SKM-1 (cell line): ENCODE data around the gene NIM1K.
"Not testable (repeated sequence)": the region's sequence is repeated elsewhere in the genome, so short reads cannot be mapped to it uniquely, and the experiment has no call there.

Source experiments
- DNase-seq: peaks from one replicate; lab custom pipeline; 2025; ENCODE audit not compliant: unreplicated experiment; lab: John Stamatoyannopoulos, UW

NIM1K gene

DNA sequence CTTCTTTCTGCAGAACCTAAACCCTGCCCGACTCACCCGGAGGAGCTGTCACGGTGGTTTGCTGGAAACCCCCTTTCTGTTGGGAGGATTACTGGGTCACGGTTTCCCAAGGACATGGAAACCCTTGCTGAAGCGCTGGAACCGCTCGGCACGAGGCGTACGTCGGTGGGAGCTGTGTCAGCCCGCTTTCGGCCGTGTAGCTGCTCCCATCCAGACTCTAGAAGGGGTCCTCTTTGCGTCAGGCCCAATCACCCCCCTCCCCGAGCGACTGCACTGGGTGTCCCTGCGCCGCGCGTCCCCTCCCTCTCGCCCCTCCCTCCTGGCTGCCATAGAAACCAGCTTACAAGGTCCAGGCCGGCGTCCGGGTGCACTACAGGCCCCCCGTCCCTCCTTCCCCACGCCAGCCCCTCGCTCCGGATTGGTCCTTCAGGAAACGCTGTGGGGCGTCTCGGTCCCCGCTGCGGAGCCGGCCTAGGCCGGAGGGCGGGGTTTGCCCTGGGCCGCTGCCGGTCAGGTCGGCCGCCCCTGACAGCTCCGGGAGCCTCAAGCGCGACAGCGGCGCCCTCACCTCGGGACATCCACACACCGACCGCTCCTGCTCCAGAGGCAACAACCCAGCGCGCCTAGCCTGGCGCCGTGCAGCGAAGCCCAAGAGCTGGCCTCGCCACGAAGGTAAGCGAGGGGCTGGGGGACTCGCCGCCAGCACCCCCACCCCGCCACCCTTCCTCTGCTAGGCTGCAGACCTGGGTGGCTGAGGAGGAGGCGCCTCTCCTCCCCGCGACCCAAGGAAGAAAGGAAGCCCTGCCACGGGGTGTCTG, at the start of gene NIM1K:
Gene NIM1K (plus strand): TSS at position 486 of the 818 bp plus-strand sequence. CDS start 53,551 bp downstream, outside the sequence.
- no peak for DNase-seq

DNA sequence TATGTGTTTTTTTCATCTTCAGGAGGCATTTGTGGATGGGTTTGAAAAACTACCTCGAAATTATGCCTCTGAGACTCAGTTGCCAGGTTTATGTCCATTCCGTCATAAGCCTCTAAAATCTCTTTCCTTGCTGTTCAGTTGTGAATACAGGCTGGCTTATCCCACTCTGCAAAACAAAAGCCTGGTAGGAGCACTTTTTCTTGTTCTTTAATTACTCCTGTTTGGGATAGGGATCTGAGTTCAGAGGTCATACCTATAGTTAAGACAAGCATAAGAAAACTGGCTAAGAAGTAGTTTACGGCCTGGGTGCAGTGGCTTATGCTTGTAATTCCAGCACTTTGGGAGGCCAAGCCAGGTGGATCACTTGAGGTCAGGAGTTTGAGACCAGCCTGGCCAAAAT, 47.0 kb upstream of the NIM1K start:
- no peak for DNase-seq

DNA sequence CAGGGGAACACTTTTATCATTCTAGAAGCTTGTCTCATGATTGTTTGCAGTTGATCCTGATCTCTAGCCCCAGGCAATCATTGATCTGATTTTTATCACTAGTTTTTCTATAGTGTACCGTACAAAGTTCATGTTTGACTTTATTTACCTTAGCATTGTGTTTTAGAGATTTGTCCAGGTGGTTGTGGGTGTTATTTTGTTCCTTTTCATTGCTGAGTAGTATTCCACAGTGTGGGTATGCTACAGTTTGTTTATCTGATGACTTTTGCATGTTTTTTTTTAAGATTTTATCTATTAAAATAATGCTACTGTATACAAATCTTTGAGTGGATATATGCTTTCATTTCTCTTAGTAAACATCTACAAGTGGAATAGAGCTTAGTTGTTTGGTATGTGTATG, 45.1 kb upstream of the NIM1K start:
- no peak for DNase-seq

DNA sequence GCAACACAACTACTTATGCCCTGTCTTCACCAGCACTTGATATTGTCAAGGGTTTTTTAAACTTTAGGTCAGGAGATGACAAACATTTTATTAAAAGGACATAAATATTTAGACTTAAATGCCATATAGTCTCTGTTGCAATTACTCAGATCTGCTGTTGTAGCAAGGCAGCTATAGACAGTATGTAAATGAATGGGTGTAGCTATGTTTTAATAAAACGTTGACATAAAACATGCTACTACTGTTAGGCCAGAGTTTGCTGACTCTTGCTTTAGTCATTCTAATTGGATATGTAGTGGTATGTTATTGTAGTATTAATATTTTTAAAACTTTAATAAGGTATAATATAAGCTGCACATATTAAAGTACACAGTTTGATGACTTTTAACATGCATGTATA, 43.6 kb upstream of the NIM1K start:
- no peak for DNase-seq

DNA sequence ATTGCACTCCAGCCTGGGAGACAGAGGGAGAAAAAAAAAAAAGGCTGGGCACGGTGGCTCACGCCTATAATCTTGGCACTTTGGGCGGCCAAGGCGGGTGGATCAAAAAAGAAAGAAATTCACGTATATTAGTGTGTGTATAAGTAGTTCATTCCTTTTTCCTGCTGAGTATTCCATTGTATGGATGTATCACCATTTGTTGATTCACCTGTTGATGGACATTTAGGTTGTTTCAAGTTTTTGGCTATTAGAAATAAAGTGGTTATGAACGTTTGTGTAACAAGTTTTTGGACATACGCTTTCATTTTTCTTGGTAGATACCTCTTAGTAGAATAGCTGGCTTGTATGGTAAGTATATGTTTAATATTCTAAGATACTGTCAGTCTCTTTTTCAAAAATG, 42.8 kb upstream of the NIM1K start:
- no peak for DNase-seq

DNA sequence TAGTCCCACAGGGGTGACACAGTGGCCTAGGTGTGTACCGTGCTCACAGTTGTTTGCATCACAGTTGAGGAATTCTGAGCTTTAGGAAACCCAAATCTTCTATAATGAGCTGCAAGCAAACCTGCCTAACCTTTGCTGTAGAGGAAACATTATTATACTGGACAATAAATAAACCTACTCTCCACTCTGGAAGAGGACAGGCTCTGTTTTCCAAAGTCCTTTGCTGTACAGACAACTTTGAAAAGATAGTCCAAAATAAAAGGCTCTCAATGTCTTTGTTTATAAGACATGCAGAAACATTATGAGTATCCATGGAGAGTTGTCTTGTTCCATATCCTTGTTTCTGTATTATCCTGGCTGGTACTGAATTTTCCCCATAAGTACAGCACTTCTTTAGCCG, 42.0 kb upstream of the NIM1K start:
- DNase-seq: no peak

DNA sequence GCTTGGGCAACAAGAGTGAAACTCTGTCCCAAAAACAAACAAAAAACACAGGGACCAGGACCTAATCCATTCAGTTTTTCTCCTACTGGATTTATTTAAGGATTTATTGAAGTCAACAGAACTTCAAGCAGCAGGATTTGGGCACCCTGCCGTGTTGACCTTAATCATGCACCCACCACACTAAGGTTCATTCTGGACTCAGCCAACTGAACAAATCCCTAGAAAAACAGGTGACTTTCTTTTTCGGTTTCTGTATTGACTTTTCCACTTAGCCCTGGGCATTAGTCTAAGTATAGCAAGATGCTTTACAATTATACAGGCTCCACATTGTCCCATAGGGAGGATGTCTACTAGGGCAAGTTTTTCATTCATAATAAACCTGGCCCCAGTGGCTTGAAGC, 41.3 kb upstream of the NIM1K start:
- DNase-seq: no peak

DNA sequence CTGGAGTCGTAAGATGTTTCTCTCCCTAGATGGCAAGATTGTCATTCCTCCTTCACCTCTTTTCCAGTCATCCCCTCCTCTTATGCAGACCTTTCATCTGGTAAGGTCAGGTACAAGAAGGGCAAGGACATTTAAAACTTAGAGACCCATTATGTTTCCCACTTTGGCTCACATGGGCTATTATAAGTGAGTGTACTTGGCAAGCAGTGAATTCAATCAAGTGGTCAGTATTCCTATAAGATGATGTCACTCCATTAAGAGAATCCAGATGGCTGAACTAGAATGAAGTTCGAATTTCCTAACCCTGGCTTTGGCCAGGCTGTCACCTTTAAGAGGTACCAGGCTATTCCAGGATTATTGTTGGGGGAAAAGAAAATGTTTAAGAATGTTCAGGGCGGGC, 39.1 kb upstream of the NIM1K start:
- no peak for DNase-seq

DNA sequence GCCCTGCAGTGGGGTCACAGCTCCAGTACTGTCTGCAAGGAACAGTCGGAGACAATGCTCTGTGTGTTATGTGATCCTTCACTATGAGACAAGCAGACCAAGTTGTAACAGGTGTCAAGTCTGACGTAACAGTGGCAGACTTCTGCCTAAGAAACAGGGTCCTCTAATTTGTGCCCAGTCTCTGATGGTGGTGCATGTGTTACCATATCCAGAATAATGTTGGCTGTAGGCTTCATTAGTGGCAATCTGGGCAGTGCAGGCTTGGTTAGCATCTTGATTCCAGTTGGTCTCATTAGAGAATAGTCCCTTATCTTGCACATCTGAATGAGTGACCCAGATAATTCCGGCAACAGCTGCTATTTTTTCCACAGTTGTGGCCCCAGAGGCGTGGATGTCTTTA, 37.6 kb upstream of the NIM1K start:
- no peak for DNase-seq

DNA sequence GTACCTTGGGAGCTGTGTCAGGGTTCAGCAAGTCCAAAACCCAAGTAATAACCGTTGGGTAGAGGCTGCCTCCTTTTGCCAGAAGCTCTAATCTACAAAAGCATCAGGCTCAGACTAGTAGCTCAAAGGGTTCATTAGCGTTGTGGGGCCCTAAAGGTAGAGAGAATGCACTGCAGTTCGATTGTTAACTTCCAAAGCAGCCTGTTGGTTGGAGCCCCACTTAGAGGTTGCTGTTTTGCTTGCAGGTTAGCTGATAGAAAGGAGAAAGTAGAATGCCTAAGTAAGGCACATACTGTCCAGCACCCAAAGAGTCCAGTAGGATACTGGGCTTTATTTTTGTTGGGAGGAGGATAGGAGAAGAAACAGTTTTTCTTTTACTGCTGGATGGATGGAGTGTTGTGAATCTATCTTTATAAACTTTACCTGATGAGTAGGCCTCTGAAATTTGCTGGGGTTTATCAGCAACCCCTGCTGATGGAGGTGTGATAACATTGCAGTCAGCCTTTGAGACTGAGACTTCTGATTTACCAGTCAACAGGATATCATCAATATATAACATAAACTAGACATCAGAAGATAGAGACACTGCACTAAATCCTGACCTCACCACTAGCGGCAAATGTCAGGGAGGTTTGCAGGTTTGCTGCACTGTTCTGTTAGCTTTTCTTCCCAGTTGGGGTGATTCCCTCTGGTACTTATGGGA, 36.5 kb upstream of the NIM1K start:
- no peak for DNase-seq

DNA sequence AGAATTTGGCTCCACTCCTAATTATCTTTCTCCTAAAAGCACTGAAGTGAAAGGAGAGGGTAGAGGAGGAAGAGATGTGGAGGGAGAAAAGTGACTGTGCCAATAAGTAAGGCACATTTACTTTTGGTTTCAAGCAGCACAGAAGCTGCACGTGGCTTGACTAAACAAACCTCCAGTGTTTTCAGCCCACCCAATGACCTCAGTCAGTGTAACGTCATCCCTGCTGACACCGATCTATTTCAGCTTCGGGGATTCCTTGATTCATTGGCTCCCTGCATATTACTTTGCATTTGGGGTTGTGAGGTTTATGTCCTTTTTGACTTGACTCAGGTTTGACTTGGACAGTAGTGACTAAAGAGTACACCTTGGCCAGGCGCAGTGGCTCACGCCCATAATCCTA, 35.6 kb upstream of the NIM1K start:
- no peak for DNase-seq

DNA sequence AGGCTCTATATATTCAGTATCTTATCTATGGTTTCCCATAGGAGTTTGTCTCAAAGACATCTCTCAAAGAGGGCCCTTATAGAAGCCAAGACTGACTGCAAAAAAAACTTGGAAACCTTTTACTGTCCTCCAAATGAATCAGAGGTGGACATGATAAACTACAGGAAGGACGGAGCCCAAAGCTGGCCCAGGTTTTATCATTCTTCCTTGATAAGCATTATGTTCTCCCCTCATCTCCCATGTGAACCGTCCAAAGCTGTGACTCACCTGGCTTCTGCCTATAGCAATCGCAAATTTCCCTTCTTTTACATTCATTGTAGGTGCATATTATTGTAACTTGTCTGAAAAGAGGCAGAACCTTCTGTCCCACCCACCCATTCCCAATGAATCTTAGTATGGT, 35.0 kb upstream of the NIM1K start:
- DNase-seq: no peak

DNA sequence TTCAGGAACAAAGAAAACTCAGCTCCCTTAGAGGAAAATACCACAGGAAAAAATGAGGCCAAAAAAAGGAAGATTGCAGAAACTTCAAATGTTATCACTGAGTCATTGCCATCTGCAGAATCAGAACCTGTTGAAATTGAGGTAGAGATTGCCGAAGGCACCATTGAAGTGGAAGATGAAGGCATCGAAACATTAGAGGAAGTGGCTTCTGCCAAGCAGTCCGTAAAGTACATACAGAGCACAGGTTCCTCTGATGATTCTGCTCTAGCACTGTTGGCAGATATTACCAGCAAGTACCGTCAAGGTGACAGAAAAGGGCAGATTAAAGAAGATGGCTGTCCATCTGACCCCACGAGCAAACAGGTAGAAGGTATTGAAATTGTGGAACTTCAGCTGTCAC, 30.8 kb upstream of the NIM1K start:
- DNase-seq: peak; percentile 61

DNA sequence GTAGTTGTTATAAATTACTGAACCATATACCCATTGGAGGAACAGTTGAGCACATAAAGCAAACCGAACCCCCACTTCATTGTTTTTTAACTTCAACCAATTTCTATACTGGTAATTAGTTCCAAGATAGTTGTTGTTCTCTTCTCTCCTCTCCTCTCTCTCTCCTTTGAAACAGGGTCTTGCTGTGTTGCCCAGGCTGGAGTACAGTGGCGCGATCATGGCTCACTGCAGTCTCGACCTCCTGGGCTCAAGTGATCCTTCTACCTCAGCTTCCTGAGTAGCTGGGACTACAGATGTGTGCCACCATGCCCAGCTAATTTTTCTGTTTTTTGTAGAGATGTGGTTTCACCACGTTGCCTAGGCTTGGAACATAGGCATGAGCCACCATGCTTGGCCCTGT, 27.2 kb upstream of the NIM1K start:
- DNase-seq: not testable (repeated sequence)

DNA sequence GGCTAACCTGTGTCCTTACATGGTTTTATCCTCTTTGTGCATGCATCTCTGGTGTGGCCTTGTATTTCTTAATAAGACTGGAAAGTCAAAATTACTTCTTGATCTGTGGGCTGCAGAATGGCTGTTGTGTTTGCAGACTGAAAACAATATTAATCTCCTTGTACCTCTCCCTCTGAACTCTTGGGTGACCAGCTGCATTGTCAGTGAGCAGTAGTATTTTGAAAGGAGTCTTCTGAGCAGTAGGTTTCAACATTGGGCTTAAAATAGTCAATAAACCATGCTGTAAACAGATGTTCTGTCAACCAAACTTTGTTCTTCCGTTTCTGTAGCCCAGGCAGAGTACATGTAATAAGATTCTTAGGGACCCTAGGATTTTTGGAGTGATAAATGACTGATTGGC, 26.7 kb upstream of the NIM1K start:
- no peak for DNase-seq

DNA sequence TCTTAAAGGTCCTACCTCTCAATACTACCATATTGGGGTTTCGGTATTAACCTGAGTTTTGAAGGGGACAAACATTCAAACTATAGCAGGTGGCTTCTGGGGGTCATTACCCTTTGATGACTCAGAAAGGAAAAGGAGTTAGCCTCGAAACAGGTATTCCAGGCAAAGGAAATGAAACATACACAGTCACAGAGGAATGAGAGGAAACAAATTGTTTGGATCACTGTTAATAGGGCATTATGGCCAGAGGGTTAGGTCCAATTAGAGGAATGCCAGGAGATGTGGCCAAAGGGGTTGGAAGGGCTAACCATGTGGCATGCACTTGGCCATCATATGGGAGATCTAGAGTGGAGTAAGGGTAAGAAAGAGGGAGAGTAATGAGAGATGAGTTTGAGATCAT, 23.9 kb upstream of the NIM1K start:
- no peak for DNase-seq

DNA sequence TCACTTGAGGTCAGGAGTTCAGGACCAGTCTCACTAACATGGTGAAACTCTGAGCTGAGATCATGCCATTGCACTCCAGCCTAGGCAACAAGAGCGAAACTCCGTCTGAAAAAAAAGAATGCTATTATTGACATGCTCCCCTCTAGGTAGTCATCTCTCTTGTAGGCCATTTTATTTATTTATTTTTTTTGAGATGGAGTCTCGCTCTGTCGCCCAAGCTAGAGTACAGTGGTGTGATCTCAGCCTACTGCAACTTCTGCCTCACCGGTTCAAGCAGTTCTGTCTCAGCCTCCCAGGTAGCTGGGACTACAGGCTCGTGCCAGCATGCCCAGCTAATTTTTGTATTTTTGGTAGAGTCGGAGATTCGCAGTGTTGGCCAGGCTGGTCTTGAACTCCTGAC, 20.6 kb upstream of the NIM1K start:
- DNase-seq: no peak

DNA sequence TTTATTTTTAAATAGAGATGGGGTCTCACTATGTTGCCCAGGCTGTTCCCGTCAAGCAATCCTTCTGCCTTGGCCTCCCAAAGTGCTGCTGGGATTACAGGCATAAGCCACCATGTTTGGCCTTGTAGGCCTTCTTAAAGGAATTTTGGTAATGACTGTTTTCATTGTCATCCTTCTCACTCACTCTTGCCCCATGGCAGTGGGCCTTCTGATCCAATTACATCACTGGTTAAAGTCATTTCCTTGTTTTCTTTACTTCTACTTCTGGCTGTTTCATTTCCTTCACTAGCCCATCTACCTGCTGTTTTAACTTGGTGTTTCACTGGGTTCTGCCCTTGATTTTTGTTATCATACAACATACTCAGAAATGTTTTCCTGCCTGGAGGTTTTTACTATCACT, 20.1 kb upstream of the NIM1K start:
- DNase-seq: no peak

DNA sequence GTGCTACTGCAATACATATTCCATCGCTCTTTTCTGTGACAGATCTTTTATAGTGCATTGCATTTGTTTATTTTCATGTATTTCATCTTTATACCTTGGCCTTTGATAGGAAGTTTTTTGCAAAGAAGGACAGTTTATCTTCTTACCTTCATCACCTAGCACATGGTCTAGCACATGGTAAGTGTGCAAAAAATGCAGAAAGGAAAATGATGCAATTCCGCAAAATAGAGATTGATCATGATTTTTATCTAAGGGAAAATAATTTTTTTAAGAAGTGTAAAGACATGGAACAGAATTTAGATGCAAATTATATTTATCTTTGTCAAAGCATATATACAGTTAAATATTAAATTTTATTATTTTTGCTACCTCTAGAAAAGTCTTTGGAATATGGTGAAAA, 19.2 kb upstream of the NIM1K start:
- no peak for DNase-seq

DNA sequence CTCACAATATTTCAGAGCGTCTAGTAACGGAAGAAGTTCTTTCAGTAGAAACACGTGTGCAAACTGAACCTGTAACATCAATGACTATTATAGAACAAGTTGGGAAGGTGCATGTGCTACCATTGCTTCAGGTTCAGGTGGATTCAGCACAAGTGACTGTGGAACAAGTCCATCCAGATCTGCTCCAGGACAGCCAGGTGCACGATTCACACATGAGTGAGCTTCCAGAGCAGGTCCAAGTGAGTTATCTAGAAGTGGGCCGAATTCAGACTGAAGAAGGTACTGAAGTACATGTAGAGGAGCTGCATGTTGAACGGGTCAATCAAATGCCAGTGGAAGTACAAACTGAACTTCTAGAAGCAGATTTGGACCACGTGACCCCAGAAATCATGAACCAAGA, 17.4 kb upstream of the NIM1K start:
- no peak for DNase-seq

DNA sequence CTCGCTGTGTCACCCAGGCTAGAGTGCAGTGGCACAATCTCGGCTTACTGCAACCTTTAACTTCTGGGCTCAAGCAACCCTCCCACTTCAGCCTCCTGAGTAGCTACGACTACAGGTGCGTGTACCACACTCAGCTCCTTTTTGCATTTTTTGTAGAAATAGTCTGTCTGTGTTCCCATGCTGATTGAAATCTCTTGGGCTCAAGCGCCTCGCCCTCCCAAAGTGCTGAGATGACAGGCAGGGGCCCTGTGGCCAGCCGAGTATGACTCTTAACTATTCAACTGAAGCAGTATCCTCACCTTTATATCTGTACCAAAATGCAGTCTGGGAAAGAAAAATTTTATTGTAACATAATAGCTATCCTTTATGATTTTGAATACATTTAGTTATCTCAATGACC, 12.2 kb upstream of the NIM1K start:
- no peak for DNase-seq

DNA sequence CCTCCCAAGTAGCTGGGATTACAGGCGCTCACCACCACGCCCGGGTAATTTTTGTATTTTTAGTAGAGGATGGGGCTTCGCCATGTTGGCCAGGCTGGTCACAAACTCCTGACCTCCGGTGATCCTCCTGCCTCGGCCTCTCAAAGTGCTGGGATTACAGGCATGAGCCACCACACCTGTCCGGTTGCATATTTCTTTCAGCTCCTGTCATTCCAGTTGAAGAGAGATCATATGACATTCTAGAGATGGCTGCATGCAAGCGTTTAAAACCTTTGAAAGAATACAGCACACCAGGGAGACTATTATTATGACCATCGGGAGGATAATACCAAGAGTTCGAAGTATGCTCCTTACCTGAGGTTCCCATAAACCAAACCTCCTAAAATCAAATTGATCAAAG, 9.6 kb upstream of the NIM1K start:
- DNase-seq: no peak

DNA sequence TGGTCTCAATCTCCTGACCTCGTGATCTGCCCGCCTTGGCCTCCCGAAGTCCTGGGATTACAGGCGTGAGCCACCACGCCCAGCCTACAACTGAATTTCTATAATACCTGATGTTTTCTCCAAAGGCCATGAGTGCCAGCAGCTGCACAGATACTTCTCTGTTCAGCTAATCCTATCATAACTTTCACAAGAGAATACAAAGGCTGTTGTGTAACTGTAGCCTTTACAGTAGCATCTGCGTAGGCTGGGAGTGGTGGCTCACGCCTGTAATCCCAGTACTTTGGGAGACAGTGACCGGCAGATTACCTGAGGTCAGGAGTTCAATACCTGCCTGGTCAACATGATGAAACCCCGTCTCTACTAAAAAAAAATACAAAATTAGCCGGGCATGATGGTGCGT, 8.9 kb upstream of the NIM1K start:
- not testable (repeated sequence) for DNase-seq
